SK-N-SH (cell line): ENCODE measurements around the gene SNIP1.
"Not testable (repeated sequence)": the region's sequence is repeated elsewhere in the genome, so short reads cannot be mapped to it uniquely, and the experiment has no call there.

Experiments
- CTCF ChIP-seq: fragments of 200-600 bp; sonication (generic); IDR thresholded peaks from 2 replicates; pipeline ENCODE4 v1.6.1; 2017; ENCODE audit warnings: antibody characterized with exemption, mild to moderate bottlenecking, moderate library complexity
- ELF1 ChIP-seq: IDR thresholded peaks from 2 replicates; pipeline ENCODE4 v1.4.0; 2012
- EZH2phosphoT487 ChIP-seq: fragments of 200-600 bp; sonication (generic); IDR thresholded peaks from 2 replicates; pipeline ENCODE4 v1.6.1; 2017; ENCODE audit warnings: low read depth, mixed run types, mild to moderate bottlenecking, antibody characterized with exemption, moderate library complexity, borderline replicate concordance
- GABPA ChIP-seq: IDR thresholded peaks from 2 replicates; pipeline ENCODE4 v1.4.0; 2012; ENCODE audit warnings: low read depth, mild to moderate bottlenecking
- MXI1 ChIP-seq: IDR thresholded peaks from 2 replicates; pipeline ENCODE4 v1.6.1; 2012; ENCODE audit warnings: mild to moderate bottlenecking, low read depth, low read length, improper control_type of control experiment
- PBX3 ChIP-seq: IDR thresholded peaks from 2 replicates; pipeline ENCODE4; 2012
- RAD21 ChIP-seq: IDR thresholded peaks from 2 replicates; pipeline ENCODE4 v1.6.1; 2012; ENCODE audit warnings: mild to moderate bottlenecking, low read length
- SIN3A ChIP-seq: IDR thresholded peaks from 2 replicates; pipeline ENCODE4 v1.6.1; 2012; ENCODE audit warnings: low read depth, mild to moderate bottlenecking, low read length, moderate library complexity, borderline replicate concordance
- TEAD4 ChIP-seq: IDR thresholded peaks from 2 replicates; pipeline ENCODE4 v1.4.0; 2012; ENCODE audit warnings: mild to moderate bottlenecking, borderline replicate concordance; ENCODE audit not compliant: insufficient read depth
- USF1 ChIP-seq: IDR thresholded peaks from 2 replicates; pipeline ENCODE4 v1.4.0; 2012; ENCODE audit warnings: low read depth, borderline replicate concordance
- USF2 ChIP-seq: fragments of 150-350 bp; IDR thresholded peaks from 2 replicates; pipeline ENCODE4 v1.6.1; 2017; ENCODE audit warnings: antibody characterized with exemption, low read length, low read depth, borderline replicate concordance
- YY1 ChIP-seq: IDR thresholded peaks from 2 replicates; pipeline ENCODE4 v1.4.0; 2012; ENCODE audit warnings: low read depth, mild to moderate bottlenecking

- not testable (repeated sequence) for TF ChIP-seq CTCF, TEAD4, YY1, ELF1, MXI1, SIN3A, USF1, USF2, PBX3, EZH2phosphoT487, GABPA, RAD21
These were observed 14.9 kb downstream of the SNIP1 start for GRCh38 chr1:37539154-37539553.
